Natural killer cell (primary cell): ENCODE measurements around the gene OR6C6. TPM values are rescaled to one million over a fixed set of nuclear protein-coding genes. Genes with fewer than 3 reads are reported as not detected.

Experiments used
- ATAC-seq, 3 donors: fragments of 150-1000 bp in 2 of 3; fragments of 200-7000 bp in 1 of 3; cut with Tn5 transposase; 1 replicate in 1 of 3; 2 replicates in 2 of 3; pipeline ENCODE4 v1.10.0; 2021; ENCODE audit warnings: mild to moderate bottlenecking in 2 of 3, moderate library complexity in 2 of 3
- DNase-seq, 2 donors: peaks; one replicate each; pipeline versions ENCODE4 v3.0.0 to v3.0.0-alpha.2; 2013 to 2021; ENCODE audit warnings: mixed read lengths in 1 of 2
- H3K27ac ChIP-seq: one replicate; pipeline ENCODE4 v1.5.1; 2013; ENCODE audit warnings: mild to moderate bottlenecking, low read length
- H3K27me3 ChIP-seq: one replicate; pipeline ENCODE4 v1.6.1; 2013; ENCODE audit warnings: low read length; ENCODE audit not compliant: control insufficient read depth, insufficient read depth
- H3K36me3 ChIP-seq: one replicate; pipeline ENCODE4 v1.6.1; 2013; ENCODE audit warnings: low read length; ENCODE audit not compliant: control insufficient read depth, insufficient read depth
- H3K4me1 ChIP-seq: one replicate; pipeline ENCODE4 v1.6.1; 2013; ENCODE audit warnings: low read length; ENCODE audit not compliant: control insufficient read depth, insufficient read depth
- H3K4me3 ChIP-seq: one replicate; pipeline ENCODE4 v1.5.1; 2013; ENCODE audit warnings: low read length
- H3K9me3 ChIP-seq: one replicate; pipeline ENCODE4 v1.6.1; 2013; ENCODE audit warnings: low read length; ENCODE audit not compliant: control insufficient read depth, insufficient read depth
- H3K27ac Mint-ChIP-seq, 2 donors: one replicate each; pipeline ENCODE4 v1.8.0; 2022; ENCODE audit warnings: mild to moderate bottlenecking in 2 of 2, mixed read lengths in 2 of 2, moderate library complexity in 1 of 2
- H3K27me3 Mint-ChIP-seq, 2 donors: one replicate each; pipeline ENCODE4 v1.8.0; 2022; ENCODE audit warnings: low read depth in 2 of 2, mixed read lengths in 2 of 2
- H3K36me3 Mint-ChIP-seq: one replicate; pipeline ENCODE4 v1.8.0; 2022; ENCODE audit warnings: mixed read lengths
- H3K4me1 Mint-ChIP-seq, 2 donors: one replicate each; pipeline ENCODE4 v1.8.0; 2022; ENCODE audit warnings: mixed read lengths in 2 of 2
- H3K4me3 Mint-ChIP-seq: one replicate; pipeline ENCODE4 v1.8.0; 2022; ENCODE audit warnings: mild to moderate bottlenecking, moderate library complexity, mixed read lengths
- H3K9me3 Mint-ChIP-seq, 2 donors: one replicate each; pipeline ENCODE4 v1.8.0; 2022; ENCODE audit warnings: mixed read lengths in 2 of 2
- WGBS: methylation state at CpG from one replicate; pipeline ENCODE4 v1.1.7; 2013; ENCODE audit warnings: missing lambda C conversion rate; ENCODE audit not compliant: insufficient coverage; 5-methylcytosine and 5-hydroxymethylcytosine counted together
- intact Hi-C: fragments of 100-400 bp; cut with micrococcal nuclease; formaldehyde crosslinking; loops from one replicate; pipeline ENCODE4 v1.14.2; 2022
- total RNA-seq, 4 donors: library from RNA; stranded (reverse); fragments of 120-200 nt in 1 of 4; gene quantifications; one replicate each; pipeline versions ENCODE4 v1.2.3 to v1.2.4, GENCODE V29; 2013 to 2022
- TF ChIP-seq, protein P1 (sequence below): fragments of 200-600 bp; IDR thresholded peaks from one replicate; pipeline ENCODE4 v1.8.0; 2022; ENCODE audit warnings: antibody characterized with exemption

OR6C6 gene
- total RNA-seq, 3 donors from 2014 or later (not counting 1 experiment from before 2014, with no cell fraction given): not detected

DNA sequence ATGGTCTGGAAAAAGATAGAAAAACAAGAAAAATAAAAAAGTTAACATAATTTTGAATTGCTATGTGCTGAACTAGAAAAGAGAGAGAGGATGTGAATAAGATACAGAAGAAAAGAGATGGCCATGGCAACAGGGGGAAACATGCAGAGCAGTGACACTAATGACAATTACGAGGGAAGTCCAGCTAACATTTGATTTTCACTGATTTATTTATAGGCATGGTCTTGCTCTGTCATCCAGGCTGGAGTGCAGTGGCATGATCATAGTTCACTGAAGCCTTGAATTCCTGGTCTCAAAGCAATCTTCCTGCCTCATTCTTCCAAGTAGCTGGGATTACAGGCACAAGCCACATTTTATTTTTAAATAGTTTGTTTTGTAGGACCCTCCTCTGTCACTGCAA, 50.2 kb downstream of the OR6C6 start:
- DNase-seq (no peak), ATAC-seq (no peak)
- no peaks in the 10 kb centered on the region for H3K4me1 Mint-ChIP-seq
- no peak overlapping the region for H3K4me3 ChIP-seq
- H3K36me3 Mint-ChIP-seq: no peaks in the 10 kb centered on the region
- H3K27me3 ChIP-seq: peaks cover under 1% of the 10 kb centered on the region
- peaks cover 15 to 32% of the 10 kb centered on the region in 2 donors for H3K27me3 Mint-ChIP-seq
- no peak overlapping the region for H3K27ac ChIP-seq
- H3K27ac Mint-ChIP-seq: no peak overlapping the region
- no peaks in the 10 kb centered on the region for H3K9me3 ChIP-seq
- no peak overlapping the region for H3K4me3 Mint-ChIP-seq
- intact Hi-C loops: no loop called here
- no peaks in the 10 kb centered on the region for H3K4me1 ChIP-seq
- TF ChIP-seq, protein P1, sequence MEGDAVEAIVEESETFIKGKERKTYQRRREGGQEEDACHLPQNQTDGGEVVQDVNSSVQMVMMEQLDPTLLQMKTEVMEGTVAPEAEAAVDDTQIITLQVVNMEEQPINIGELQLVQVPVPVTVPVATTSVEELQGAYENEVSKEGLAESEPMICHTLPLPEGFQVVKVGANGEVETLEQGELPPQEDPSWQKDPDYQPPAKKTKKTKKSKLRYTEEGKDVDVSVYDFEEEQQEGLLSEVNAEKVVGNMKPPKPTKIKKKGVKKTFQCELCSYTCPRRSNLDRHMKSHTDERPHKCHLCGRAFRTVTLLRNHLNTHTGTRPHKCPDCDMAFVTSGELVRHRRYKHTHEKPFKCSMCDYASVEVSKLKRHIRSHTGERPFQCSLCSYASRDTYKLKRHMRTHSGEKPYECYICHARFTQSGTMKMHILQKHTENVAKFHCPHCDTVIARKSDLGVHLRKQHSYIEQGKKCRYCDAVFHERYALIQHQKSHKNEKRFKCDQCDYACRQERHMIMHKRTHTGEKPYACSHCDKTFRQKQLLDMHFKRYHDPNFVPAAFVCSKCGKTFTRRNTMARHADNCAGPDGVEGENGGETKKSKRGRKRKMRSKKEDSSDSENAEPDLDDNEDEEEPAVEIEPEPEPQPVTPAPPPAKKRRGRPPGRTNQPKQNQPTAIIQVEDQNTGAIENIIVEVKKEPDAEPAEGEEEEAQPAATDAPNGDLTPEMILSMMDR: no peak
- WGBS: 83% methylated on average over 1 of the region's 1 CpG
- H3K36me3 ChIP-seq: no peaks in the 10 kb centered on the region
- H3K9me3 Mint-ChIP-seq: no peaks in the 10 kb centered on the region

DNA sequence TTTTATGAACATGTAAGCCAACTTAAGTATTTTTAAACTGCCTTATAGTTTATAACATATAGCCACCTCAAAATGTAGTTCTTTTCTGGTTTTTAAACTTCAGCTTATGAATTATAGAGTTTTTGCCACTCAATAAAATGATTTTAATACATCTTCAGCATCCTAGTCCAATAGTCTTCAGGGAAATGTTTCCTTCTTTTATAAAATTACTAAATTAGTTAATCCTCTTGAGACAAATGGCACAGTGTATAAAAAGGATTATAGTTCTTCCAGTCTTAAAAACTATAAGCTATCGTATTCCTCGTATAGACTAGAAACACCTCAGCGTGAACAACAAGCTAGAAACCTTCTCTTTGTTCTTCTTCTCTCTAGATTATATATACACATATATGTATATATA, 52.1 kb downstream of the OR6C6 start, which contains the start of gene OR6C74:
TSS of gene OR6C74 (plus strand) at position 301 of the 400 bp plus-strand sequence. CDS start 2,679 bp downstream, outside the sequence.
- Histone ChIP-seq H3K9me3 (no peaks in the 10 kb centered on the region), H3K27me3 (no peaks in the 10 kb centered on the region), H3K4me1 (no peaks in the 10 kb centered on the region), H3K36me3 (no peaks in the 10 kb centered on the region), H3K27ac (no peak within 1 kb of the TSS), H3K4me3 (no peak within 1 kb of the TSS)
- DNase-seq (no peak), ATAC-seq (no peak)
- H3K27me3 Mint-ChIP-seq: peaks cover 12 to 28% of the 10 kb centered on the region in 2 donors
- intact Hi-C loops: no loop called here
- H3K4me1 Mint-ChIP-seq: no peaks in the 10 kb centered on the region
- H3K4me3 Mint-ChIP-seq: no peak within 1 kb of the TSS
- no peaks in the 10 kb centered on the region for H3K9me3 Mint-ChIP-seq
- no peak within 1 kb of the TSS for H3K27ac Mint-ChIP-seq
- no peaks in the 10 kb centered on the region for H3K36me3 Mint-ChIP-seq
- no CpG with 5 or more reads among the region's 3 CpGs for WGBS
- TF ChIP-seq, protein P1: no peak

Other genes starting within 250 kb of the OR6C6 start
- gene OR9K2, start 170.2 kb downstream of the OR6C6 start, total RNA-seq: not detected
- gene OR10A7, start 75.5 kb downstream of the OR6C6 start, total RNA-seq: not detected
- not detected for gene OR6C74, start 52.0 kb downstream of the OR6C6 start, total RNA-seq
- not detected for gene OR6C1, start 17.8 kb upstream of the OR6C6 start, total RNA-seq
- not detected for gene OR6C3, start 34.2 kb upstream of the OR6C6 start, total RNA-seq
- not detected for gene OR6C75, start 66.4 kb upstream of the OR6C6 start, total RNA-seq
- gene OR6C65, start 104.0 kb upstream of the OR6C6 start, total RNA-seq: not detected
- not detected for gene OR6C76, start 129.7 kb upstream of the OR6C6 start, total RNA-seq
- not detected for gene OR6C2, start 147.5 kb upstream of the OR6C6 start, total RNA-seq
- gene OR6C70, start 173.6 kb upstream of the OR6C6 start, total RNA-seq: not detected
- not detected for gene OR6C68, start 195.8 kb upstream of the OR6C6 start, total RNA-seq